Measurements from ENCODE around the gene DDX24. TPM values are rescaled to one million over a fixed set of nuclear protein-coding genes. Genes with fewer than 3 reads are reported as not detected.

Gene DDX24
- polyA plus RNA-seq, 1 donor (not counting 4 experiments of a cell fraction or from before 2014, with no cell fraction given): 171 TPM

DNA sequence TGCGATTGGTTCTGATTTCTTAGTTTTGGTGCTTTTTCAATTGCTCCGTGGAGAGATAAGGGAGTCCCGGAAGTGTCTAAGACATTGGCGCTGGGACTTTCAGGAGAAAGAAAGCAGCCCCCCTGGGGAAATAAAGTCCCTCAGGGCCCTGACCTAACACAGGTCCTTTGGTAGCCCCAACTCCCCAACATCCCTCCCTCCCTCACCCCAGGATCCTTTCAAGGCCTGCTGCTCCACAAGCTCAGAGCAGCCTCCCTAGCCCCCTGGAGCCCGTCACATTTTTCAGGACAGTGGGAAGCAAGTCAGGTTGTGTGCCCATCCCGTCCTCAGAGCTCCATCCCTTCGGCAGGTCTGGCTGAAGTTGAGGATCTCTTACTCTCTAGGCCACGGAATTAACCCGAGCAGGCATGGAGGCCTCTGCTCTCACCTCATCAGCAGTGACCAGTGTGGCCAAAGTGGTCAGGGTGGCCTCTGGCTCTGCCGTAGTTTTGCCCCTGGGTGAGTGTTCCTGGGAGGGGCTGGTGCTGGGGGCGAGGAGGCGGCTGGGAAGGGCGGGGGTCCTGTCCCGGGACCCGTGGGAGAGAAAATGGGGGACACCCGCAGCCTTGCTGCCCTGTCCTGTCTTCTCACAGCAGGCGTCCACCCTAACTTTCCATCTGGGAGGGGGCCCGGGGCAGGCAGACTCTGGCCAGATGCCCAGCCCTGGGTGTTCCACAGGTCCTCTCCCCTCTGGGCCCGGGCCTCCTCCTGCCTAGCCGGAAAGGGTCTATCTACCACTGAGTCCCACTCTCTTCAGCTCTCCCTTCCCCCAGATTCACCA lies 30.5 kb upstream of the DDX24 start:
- Histone ChIP-seq H2AFZ (ENCODE audit: control insufficient read depth, low read length) (no peak overlapping the region), H3K9ac (ENCODE audit: control insufficient read depth, extremely low read depth, insufficient read depth, low read length) (peak overlapping the region; percentile 79)

DNA sequence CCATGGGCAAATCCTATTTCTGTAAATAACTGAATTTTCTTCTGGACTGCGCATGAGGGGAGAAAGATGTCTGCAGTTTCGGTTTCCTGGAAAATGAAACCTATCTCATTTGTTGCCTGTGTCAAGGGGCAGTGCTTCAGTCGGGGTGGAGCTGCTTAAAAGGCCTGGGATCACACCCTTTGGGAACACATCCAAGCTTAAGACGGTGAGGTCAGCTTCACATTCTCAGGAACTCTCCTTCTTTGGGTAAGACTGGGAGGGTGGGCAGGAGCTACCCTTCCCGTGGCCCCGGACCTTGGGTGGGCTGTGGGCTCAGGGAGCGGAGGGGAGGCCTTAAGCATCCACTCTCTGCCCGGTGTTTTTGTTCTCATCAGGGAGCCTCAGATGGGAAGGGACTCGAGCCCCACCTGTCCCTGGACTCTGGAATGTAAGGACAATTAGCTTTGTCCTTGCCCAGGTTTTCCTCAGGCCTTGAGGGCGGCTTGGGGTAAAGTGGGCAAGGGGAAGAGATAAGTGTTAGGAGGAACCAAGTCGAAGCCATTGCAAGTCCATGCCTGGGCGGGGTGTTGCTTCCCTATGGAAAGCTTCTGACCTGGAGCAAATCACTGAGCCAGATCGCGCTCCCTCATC lies 29.7 kb upstream of the DDX24 start, which contains the start of gene IFI27:
Gene IFI27 (plus strand): TSS at position 185 of the 630 bp plus-strand sequence.
- FAIRE-seq (peak; percentile 76), DNase-seq (ENCODE audit: low read depth, low spot score) (peak; percentile 26)
- H2AFZ ChIP-seq (ENCODE audit: control insufficient read depth, low read length): peak within 1 kb of the TSS; percentile 77
- H3K9me3 ChIP-seq (ENCODE audit: control insufficient read depth, low read depth, low read length): no peaks in the 10 kb centered on the region
- no peak for TF ChIP-seq EZH2 (IDR thresholded peaks at IDR 0.05; ENCODE audit: low read length)
- TF ChIP-seq, protein P1, sequence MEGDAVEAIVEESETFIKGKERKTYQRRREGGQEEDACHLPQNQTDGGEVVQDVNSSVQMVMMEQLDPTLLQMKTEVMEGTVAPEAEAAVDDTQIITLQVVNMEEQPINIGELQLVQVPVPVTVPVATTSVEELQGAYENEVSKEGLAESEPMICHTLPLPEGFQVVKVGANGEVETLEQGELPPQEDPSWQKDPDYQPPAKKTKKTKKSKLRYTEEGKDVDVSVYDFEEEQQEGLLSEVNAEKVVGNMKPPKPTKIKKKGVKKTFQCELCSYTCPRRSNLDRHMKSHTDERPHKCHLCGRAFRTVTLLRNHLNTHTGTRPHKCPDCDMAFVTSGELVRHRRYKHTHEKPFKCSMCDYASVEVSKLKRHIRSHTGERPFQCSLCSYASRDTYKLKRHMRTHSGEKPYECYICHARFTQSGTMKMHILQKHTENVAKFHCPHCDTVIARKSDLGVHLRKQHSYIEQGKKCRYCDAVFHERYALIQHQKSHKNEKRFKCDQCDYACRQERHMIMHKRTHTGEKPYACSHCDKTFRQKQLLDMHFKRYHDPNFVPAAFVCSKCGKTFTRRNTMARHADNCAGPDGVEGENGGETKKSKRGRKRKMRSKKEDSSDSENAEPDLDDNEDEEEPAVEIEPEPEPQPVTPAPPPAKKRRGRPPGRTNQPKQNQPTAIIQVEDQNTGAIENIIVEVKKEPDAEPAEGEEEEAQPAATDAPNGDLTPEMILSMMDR (optimal IDR thresholded peaks at IDR 0.05 in 1 of 3, IDR thresholded peaks at IDR 0.05 in 1 of 3, conservative IDR thresholded peaks at IDR 0.05 in 1 of 3; ENCODE audit: extremely low read depth in 1 of 3, insufficient read depth in 2 of 3, low read length in 3 of 3): no peak
- peak within 1 kb of the TSS; percentile 55 for H3K4me2 ChIP-seq (ENCODE audit: control insufficient read depth, extremely low read depth, insufficient read depth, low read depth, low read length)
- peak within 1 kb of the TSS; percentile 79 for H3K9ac ChIP-seq (ENCODE audit: control insufficient read depth, extremely low read depth, insufficient read depth, low read length)
- H4K20me1 ChIP-seq (ENCODE audit: control insufficient read depth, extremely low read depth, insufficient read depth, low read length): no peaks in the 10 kb centered on the region
- dilution Hi-C loops (cut with MboI; ENCODE audit: extremely low pct_ligation_motif_present, low sequenced_read_pairs): no loop called here
- H3K27ac ChIP-seq (ENCODE audit: control insufficient read depth, insufficient read depth, low read length): peak within 1 kb of the TSS; percentile 54
- H3K36me3 ChIP-seq (ENCODE audit: control insufficient read depth in 2 of 2, extremely low read depth in 1 of 2, insufficient read depth in 2 of 2, low read length in 2 of 2): no peaks in the 10 kb centered on the region
- peak within 1 kb of the TSS; percentile 42 to 71 (median 60) for H3K4me3 ChIP-seq (ENCODE audit: control insufficient read depth in 2 of 3, extremely low read depth in 1 of 3, insufficient read depth in 2 of 3, low read depth in 1 of 3, low read length in 3 of 3)
- no peaks in the 10 kb centered on the region for H3K9me1 ChIP-seq (ENCODE audit: control insufficient read depth, extremely low read depth, insufficient read depth, low read length)
- H3K4me1 ChIP-seq (ENCODE audit: control insufficient read depth, extremely low read depth, insufficient read depth, low read length): peaks cover 17% of the 10 kb centered on the region
- H3K27me3 ChIP-seq (ENCODE audit: control insufficient read depth, extremely low read depth, insufficient read depth, low read length): no peaks in the 10 kb centered on the region
- peaks cover 12% of the 10 kb centered on the region for H3K79me2 ChIP-seq (ENCODE audit: control insufficient read depth, insufficient read depth, low read length)

More for the DNA sequence above, 30.5 kb upstream of the DDX24 start:
- no peak for DNase-seq (ENCODE audit: low read depth, low spot score)
- dilution Hi-C loops (cut with MboI; ENCODE audit: extremely low pct_ligation_motif_present, low sequenced_read_pairs): no loop called here
- peaks cover 12% of the 10 kb centered on the region for H3K79me2 ChIP-seq (ENCODE audit: control insufficient read depth, insufficient read depth, low read length)
- TF ChIP-seq EZH2 (IDR thresholded peaks at IDR 0.05; ENCODE audit: low read length): no peak
- TF ChIP-seq, protein P1 (optimal IDR thresholded peaks at IDR 0.05 in 1 of 3, IDR thresholded peaks at IDR 0.05 in 1 of 3, conservative IDR thresholded peaks at IDR 0.05 in 1 of 3; ENCODE audit: extremely low read depth in 1 of 3, insufficient read depth in 2 of 3, low read length in 3 of 3): no peak
- no peaks in the 10 kb centered on the region for H3K9me3 ChIP-seq (ENCODE audit: control insufficient read depth, low read depth, low read length)
- no peaks in the 10 kb centered on the region for H3K36me3 ChIP-seq (ENCODE audit: control insufficient read depth in 2 of 2, extremely low read depth in 1 of 2, insufficient read depth in 2 of 2, low read length in 2 of 2)
- no peaks in the 10 kb centered on the region for H4K20me1 ChIP-seq (ENCODE audit: control insufficient read depth, extremely low read depth, insufficient read depth, low read length)
- peak overlapping the region; percentile 55 for H3K4me2 ChIP-seq (ENCODE audit: control insufficient read depth, extremely low read depth, insufficient read depth, low read depth, low read length)
- peaks cover 17% of the 10 kb centered on the region for H3K4me1 ChIP-seq (ENCODE audit: control insufficient read depth, extremely low read depth, insufficient read depth, low read length)
- H3K27ac ChIP-seq (ENCODE audit: control insufficient read depth, insufficient read depth, low read length): peak overlapping the region; percentile 54
- no peaks in the 10 kb centered on the region for H3K9me1 ChIP-seq (ENCODE audit: control insufficient read depth, extremely low read depth, insufficient read depth, low read length)
- peaks cover 4% of the 10 kb centered on the region for H3K27me3 ChIP-seq (ENCODE audit: control insufficient read depth, extremely low read depth, insufficient read depth, low read length)
- no peak for FAIRE-seq
- H3K4me3 ChIP-seq (ENCODE audit: control insufficient read depth in 2 of 3, extremely low read depth in 1 of 3, insufficient read depth in 2 of 3, low read depth in 1 of 3, low read length in 3 of 3): peak overlapping the region; percentile 42 to 71 (median 60)

All from keratinocyte (primary cell).